ENCODE measurements around the gene IPO11. TPM values are rescaled to one million over a fixed set of nuclear protein-coding genes. Genes with fewer than 3 reads are reported as not detected.

The IPO11 gene
- total RNA-seq, 1 experiment from 2014 or later: 36.6 TPM

DNA sequence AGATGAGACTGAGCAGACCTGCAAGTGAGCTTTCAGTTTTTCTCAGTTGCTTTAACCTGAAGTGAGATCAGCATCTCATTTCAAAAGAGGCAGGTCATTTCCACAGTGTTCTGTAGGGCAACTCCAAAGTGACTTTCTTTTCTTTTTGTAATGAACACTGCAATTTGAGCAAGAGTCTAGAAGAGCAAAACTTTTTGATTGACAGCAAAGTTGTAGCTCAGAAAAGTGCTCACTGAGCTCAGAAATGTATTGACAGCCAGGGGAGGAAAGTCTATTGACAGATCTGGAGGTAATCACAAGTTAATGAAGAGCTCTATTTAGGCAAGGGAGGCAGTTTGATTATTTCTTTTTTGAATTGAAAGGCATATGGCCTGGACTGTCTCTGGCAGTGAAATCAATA, 220.7 kb downstream of the IPO11 start:
- Mint-ChIP-seq H3K27me3 (ENCODE audit: insufficient read depth, unreplicated experiment) (no peaks in the 10 kb centered on the region), H3K4me1 (ENCODE audit: insufficient read depth, unreplicated experiment) (no peaks in the 10 kb centered on the region), H3K27ac (ENCODE audit: low read depth, unreplicated experiment) (no peak overlapping the region), H3K9me3 (ENCODE audit: unreplicated experiment) (no peaks in the 10 kb centered on the region), H3K4me3 (ENCODE audit: unreplicated experiment) (no peak overlapping the region), H3K36me3 (ENCODE audit: insufficient read depth, unreplicated experiment) (peaks cover 7% of the 10 kb centered on the region)
- no TSS peak for BruUV-seq (replicated peaks)
- TF ChIP-seq, protein P1, sequence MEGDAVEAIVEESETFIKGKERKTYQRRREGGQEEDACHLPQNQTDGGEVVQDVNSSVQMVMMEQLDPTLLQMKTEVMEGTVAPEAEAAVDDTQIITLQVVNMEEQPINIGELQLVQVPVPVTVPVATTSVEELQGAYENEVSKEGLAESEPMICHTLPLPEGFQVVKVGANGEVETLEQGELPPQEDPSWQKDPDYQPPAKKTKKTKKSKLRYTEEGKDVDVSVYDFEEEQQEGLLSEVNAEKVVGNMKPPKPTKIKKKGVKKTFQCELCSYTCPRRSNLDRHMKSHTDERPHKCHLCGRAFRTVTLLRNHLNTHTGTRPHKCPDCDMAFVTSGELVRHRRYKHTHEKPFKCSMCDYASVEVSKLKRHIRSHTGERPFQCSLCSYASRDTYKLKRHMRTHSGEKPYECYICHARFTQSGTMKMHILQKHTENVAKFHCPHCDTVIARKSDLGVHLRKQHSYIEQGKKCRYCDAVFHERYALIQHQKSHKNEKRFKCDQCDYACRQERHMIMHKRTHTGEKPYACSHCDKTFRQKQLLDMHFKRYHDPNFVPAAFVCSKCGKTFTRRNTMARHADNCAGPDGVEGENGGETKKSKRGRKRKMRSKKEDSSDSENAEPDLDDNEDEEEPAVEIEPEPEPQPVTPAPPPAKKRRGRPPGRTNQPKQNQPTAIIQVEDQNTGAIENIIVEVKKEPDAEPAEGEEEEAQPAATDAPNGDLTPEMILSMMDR (IDR thresholded peaks at IDR 0.05; ENCODE audit: unreplicated experiment): no peak
- no peak for DNase-seq (ENCODE audit: unreplicated experiment)
- ChIA-PET CTCF (interaction anchor here (1.0 kb wide), 1 partner anchor 173 kb away, joined by 3 read pairs; no protein-coding TSS in a partner anchor), POLR2A (no interaction called here)
- intact Hi-C loops (cut with micrococcal nuclease): no loop called here

DNA sequence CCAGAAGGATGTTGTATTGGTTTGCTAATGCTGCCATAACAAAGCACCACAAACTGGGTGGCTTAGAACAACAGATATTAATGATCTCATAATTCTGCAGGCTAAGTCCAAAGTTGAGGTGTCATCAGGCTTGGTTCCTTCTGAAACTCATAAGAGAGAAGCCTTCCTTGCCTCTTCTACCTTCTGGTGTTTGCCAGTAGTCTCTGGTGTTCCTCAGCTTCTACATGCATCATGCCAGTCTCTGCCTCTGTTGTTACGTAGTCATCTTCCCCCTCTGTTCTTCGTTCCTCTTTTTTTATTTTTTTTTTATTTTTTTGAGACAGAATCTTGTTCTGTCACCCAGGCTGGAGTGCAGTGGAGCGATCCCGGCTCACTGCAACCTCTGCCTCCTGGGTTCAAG, 227.9 kb downstream of the IPO11 start:
- Mint-ChIP-seq H3K4me3 (ENCODE audit: unreplicated experiment) (no peak overlapping the region), H3K27me3 (ENCODE audit: insufficient read depth, unreplicated experiment) (no peaks in the 10 kb centered on the region), H3K9me3 (ENCODE audit: unreplicated experiment) (no peaks in the 10 kb centered on the region), H3K27ac (ENCODE audit: low read depth, unreplicated experiment) (no peak overlapping the region), H3K4me1 (ENCODE audit: insufficient read depth, unreplicated experiment) (peaks cover 6% of the 10 kb centered on the region), H3K36me3 (ENCODE audit: insufficient read depth, unreplicated experiment) (no peaks in the 10 kb centered on the region)
- BruUV-seq (replicated peaks): no TSS peak
- ChIA-PET POLR2A (no interaction called here), CTCF (no interaction called here)
- no peak for DNase-seq (ENCODE audit: unreplicated experiment)
- intact Hi-C loops (cut with micrococcal nuclease): no loop called here
- TF ChIP-seq, protein P1 (IDR thresholded peaks at IDR 0.05; ENCODE audit: unreplicated experiment): no peak

DNA sequence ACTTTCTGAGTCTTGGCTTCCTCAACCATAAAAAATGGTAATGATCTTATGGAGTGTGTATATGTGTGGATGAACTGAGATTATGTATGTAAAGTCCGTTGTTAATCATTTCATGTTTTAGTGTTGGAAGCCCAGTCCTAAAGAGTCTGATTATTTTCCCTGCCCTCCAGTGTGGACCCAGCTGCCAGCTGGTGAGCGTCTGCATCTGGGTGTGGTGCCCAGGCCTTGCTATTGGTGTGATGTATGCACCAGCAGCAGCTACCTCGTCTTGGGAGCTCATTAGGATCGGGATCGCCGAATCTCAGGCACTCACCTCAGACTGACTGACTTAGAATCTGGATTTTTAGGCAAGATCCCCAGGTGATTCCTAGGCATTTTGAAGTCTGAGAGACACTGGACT, 229.9 kb downstream of the IPO11 start:
- ChIA-PET CTCF (interaction anchor here (1.5 kb wide), 1 partner anchor 187 kb away, joined by 4 read pairs; no protein-coding TSS in a partner anchor), POLR2A (no interaction called here)
- H3K36me3 Mint-ChIP-seq (ENCODE audit: insufficient read depth, unreplicated experiment): no peaks in the 10 kb centered on the region
- H3K27me3 Mint-ChIP-seq (ENCODE audit: insufficient read depth, unreplicated experiment): no peaks in the 10 kb centered on the region
- no TSS peak for BruUV-seq (replicated peaks)
- TF ChIP-seq, protein P1 (IDR thresholded peaks at IDR 0.05; ENCODE audit: unreplicated experiment): no peak
- peaks cover 6% of the 10 kb centered on the region for H3K4me1 Mint-ChIP-seq (ENCODE audit: insufficient read depth, unreplicated experiment)
- no peak overlapping the region for H3K4me3 Mint-ChIP-seq (ENCODE audit: unreplicated experiment)
- H3K27ac Mint-ChIP-seq (ENCODE audit: low read depth, unreplicated experiment): no peak overlapping the region
- H3K9me3 Mint-ChIP-seq (ENCODE audit: unreplicated experiment): no peaks in the 10 kb centered on the region
- DNase-seq (ENCODE audit: unreplicated experiment): no peak
- intact Hi-C loops (cut with micrococcal nuclease): no loop called here

DNA sequence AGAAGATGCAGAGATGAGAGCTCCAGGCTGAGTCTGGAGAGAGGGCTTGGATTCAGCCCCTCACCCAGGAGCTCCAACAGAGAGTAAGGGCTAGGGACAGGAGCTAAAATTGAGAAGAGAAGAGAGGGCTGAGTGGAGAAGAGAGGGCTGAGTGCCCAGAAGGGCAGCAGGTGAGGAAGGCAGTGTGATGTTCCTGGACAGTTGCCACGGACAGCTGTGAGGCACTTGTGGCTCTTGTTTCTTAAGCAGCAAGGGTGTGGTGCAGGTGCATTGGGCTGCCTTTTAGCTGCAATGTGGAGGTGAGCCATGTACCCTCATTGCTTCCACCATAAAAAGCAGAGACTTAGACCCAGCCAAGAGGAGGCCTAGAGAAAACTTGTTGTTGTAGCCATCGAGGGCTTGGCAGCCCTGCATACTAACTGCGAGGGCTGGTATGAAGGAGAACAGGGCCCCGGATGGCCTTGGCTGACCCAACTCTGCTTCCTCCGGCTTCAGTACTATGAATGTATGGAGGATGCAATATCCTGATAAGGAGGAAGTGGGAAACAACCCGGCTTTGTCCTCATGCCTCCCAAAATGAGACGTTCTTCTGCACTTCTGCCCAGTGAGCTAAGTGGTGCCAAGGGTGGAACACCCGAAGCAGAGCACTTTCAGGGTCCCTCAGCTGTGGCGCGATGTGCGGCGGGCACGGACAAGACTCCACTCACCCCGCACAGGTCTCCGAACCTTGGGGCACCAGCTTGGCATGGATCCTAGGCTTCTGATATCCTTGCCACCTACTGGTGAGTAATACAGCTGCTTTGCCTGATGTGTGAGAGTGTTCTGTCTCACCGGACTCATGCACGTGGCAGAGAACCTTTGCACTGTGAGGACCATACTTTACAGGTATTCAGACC, 231.2 kb downstream of the IPO11 start:
- TF ChIP-seq, protein P1 (IDR thresholded peaks at IDR 0.05; ENCODE audit: unreplicated experiment): no peak
- H3K4me1 Mint-ChIP-seq (ENCODE audit: insufficient read depth, unreplicated experiment): peaks cover 6% of the 10 kb centered on the region
- H3K27ac Mint-ChIP-seq (ENCODE audit: low read depth, unreplicated experiment): no peak overlapping the region
- no TSS peak for BruUV-seq (replicated peaks)
- no peaks in the 10 kb centered on the region for H3K36me3 Mint-ChIP-seq (ENCODE audit: insufficient read depth, unreplicated experiment)
- H3K9me3 Mint-ChIP-seq (ENCODE audit: unreplicated experiment): no peaks in the 10 kb centered on the region
- intact Hi-C loops (cut with micrococcal nuclease): no loop called here
- POLR2A ChIA-PET: interaction anchor here (0.6 kb wide), 1 partner anchor 165 kb away, joined by 4 read pairs; no protein-coding TSS in a partner anchor
- CTCF ChIA-PET: interaction anchor here (1.5 kb wide), 1 partner anchor 188 kb away, joined by 4 read pairs; no protein-coding TSS in a partner anchor
- DNase-seq (ENCODE audit: unreplicated experiment): peak; percentile 5
- no peaks in the 10 kb centered on the region for H3K27me3 Mint-ChIP-seq (ENCODE audit: insufficient read depth, unreplicated experiment)
- H3K4me3 Mint-ChIP-seq (ENCODE audit: unreplicated experiment): no peak overlapping the region

Measured in MCF 10A (cell line).